Measurements from ENCODE around the gene WDR31.
"Not testable (repeated sequence)": the region's sequence is repeated elsewhere in the genome, so short reads cannot be mapped to it uniquely, and the experiment has no call there.

The WDR31 gene

DNA sequence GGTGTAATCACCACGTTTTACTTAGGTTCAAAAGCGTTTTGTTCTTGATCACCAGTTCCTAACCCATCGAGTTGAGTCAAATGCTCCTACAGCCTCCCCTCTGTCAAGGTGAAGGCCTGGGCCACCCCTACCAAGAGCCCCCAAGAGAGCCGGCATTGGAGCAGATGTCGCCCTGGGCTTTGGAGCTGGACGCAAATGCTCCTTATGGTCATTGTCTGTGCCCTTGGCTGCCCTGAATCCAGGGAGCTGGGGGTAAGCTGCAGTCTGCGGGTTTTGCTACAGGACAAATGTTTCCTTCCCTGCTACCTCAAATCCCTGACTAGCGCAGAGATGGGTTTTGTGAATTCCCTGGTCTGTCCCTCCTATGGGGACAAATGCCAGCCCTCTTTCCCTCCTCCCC lies 41.8 kb downstream of the WDR31 start:
- DNase-seq (ENCODE audit: low read depth): no peak

DNA sequence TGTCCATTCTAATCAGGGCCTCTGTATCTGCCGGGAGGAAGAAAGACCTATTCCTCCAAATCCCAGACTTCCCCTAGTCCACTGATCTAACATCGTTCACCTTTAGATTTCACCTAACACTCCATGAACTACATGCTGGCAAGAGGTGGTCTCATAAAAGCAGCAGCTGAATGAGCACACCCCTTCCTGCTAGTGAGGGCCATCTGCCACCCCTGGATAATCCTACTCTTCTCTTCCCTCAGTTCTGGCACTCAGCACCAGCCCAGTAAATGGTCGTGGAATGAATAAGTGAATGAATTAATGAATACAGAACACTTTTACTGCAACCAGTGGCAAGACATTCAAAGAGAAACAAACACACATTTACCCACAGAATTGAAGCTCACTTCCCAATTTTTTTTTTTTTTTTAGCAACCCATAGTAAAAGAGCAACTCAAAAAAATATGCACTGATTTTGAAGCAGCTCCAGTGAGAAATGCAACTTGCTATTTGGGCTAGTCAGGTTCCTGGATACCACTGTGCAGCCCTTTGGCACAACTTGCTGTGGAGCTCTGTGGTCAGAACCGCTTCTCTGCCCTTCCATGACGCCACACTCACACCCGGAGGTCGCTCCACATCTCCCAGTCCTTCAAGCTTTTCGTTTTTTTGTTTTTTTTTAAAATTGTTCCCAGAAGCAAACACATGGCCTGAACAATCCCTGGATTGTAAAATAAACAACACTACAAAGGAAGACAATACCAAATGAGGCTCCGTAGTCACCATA lies 43.1 kb downstream of the WDR31 start:
- DNase-seq (ENCODE audit: low read depth): no peak

DNA sequence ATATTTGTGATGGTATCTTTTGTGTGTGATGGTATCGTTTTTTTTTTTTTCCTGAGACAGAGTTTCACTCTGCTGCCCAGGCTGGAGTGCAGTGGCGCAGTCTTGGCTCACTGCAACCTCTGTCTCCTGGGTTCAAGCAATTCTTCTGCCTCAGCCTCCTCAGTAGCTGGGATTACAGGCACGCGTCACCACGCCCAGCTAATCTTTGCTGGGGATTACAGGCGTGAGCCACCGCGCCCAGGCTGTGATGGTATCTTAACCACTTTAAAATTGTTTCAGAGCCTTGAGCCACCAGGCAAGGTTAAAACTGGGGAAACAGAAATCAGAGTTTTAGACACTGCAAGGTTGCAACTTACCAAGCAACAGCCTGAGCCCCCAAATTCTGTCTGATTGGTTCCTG lies 43.8 kb downstream of the WDR31 start:
- DNase-seq (ENCODE audit: low read depth): not testable (repeated sequence)

DNA sequence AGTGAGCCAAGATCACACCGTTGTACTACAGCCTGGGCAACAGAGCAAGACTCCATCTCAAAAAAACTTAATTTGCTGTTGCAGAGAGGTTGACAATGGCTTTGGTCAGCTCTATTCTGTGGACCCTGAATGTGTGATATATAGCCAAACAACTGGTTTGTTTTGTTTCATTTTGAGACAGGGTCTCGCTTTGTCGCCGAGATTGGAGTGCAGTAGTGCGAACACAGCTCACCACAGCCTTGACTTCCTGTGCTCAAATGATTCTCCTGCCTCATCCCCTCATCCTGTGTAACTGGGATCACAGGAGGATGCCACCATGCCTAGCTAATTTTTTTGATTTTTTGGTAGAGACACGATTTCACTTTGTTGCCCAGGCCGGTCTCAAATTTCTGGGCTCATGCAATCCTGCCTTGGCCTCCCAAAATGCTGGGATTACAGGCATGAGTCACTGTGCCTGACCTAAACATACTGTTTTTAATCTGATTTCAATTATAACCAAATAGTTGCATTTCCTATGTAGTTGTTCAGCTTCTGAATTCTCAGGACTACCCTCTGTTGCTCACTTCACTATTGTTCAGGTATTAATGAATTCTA lies 46.7 kb downstream of the WDR31 start:
- DNase-seq (ENCODE audit: low read depth): no peak

DNA sequence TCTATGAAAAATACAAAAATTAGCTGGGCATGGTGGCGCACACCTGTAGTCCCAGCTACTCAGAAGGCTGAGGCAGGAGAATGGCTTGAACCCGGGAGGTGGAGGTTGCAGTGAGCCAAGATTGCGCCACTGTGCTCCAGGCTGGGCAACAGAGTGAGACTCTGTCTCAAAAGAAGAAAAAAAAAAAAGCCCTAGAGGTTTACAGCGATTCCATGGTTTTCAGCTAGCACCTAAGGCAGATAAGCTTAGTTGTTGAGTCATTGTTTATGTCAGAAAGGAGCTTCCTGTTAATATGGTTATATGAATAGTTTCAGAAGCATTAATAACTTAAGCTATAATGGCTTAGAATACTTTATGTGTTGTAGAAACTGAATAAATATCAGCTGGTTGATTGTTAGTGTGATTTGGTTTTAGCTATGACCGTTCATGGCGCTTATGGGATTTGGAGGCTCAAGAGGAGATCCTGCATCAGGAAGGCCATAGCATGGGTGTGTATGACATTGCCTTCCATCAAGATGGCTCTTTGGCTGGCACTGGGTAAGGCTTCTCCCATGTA lies 49.9 kb downstream of the WDR31 start:
- no peak for DNase-seq (ENCODE audit: low read depth)

DNA sequence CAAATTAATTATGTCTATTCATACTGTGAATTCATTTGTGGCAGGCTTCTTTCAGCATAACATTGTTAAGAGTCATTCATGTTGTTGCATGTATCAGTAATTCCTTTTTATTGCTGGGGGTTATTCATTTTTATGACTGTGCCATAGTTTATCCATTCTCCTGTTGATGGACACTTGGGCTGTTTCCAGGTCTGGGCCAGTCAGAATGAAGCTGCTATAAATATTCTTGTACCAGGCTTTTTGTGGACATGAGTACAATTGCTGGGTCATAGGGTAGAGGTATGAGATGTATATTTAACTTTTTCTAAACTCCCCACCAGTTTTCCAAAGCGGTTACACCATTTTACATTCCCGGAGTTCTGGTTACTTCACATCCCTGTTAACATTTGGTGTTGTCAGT lies 51.0 kb downstream of the WDR31 start:
- no peak for DNase-seq (ENCODE audit: low read depth)

DNA sequence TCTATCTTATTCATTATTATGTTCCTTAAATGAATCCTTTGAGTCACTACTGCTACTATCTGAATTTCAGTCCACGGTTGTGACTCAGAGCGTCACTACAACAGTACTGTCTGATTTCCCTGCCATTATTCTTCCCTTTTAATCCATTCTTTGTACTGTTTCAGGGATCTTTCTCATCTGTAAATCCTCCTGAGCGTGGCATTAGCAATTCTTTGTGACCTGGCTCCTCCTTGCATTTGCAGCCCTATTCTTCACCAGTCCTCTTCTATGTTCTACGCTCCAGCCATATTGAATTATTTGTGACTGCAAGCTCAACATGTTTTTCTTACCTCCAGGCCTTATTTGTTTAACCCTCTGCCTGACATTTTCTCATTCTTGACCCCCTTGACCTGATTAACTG lies 58.7 kb downstream of the WDR31 start:
- DNase-seq (ENCODE audit: low read depth): no peak

DNA sequence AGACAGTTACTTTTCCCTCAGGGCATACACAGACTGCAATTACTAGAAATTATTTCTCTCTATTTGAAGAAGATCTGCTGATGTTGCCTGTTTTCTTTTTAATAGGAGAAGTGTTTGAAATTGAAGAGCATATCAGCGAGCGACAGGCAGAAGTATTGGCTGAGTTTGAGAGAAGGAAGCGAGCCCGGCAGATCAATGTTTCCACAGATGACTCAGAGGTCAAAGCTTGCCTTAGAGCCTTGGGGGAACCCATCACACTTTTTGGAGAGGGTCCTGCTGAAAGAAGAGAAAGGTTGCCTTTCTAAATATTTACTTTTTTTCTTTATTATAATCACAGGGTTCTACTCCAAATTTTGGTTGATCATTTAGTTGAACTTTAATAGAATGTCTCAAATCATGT lies 61.2 kb downstream of the WDR31 start:
- DNase-seq (ENCODE audit: low read depth): no peak

DNA sequence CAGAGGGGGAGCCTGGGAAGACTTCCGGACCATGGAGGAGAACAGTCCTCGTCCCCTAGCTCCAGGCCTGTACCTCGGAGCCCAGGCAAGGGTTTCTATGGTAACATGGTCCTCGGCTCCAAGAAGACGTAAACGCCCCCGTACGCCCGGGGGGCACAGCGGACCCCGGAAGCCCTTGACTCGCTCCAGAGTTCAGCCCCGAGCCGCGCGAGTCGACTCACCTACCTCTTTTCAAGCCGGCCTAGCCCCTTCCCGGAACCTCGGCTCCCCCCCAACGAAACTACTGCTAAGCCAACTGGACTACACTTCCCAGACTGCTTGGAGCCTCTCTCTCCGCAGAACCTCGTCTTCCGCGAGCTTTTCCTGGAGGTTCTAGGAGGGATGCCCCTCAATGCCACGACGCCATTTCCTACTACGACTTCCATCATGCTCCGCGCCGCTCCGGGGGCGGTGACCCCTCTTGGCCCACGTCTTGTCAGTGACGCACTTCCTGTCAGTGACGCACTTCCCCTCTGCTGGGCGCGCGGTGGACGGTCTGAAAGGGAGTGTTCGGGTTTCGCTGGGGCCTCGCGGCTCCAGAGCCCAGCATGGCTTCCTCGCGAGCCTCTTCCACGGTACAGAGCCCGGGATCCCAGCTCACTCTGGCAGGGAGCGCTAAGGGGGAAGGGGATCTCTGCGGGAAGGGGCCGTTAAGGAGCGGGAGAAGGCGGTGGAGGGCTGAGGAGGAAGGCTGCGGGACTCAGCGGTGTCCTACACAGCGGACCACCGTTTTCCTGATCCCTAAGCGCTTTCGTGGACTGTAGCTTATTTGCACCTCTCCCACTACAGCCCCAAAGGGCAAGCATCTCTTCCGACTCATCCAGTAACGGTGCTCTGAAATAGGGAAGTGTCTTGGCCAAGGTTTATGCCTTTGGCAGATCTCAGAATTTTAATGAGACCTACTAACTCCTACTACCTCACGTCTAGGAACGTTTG lies 64.6 kb downstream of the WDR31 start, which contains the start of the genes CDC26 and PRPF4:
CDC26 (minus strand) TSS at position 416 of the 975 bp plus-strand sequence. CDS start 3,065 bp downstream, outside the sequence.
PRPF4 (plus strand) TSS at position 502 of the 975 bp plus-strand sequence; CDS start at position 588, 86 bp downstream.
- peak; percentile 93 for DNase-seq (ENCODE audit: low read depth)

DNA sequence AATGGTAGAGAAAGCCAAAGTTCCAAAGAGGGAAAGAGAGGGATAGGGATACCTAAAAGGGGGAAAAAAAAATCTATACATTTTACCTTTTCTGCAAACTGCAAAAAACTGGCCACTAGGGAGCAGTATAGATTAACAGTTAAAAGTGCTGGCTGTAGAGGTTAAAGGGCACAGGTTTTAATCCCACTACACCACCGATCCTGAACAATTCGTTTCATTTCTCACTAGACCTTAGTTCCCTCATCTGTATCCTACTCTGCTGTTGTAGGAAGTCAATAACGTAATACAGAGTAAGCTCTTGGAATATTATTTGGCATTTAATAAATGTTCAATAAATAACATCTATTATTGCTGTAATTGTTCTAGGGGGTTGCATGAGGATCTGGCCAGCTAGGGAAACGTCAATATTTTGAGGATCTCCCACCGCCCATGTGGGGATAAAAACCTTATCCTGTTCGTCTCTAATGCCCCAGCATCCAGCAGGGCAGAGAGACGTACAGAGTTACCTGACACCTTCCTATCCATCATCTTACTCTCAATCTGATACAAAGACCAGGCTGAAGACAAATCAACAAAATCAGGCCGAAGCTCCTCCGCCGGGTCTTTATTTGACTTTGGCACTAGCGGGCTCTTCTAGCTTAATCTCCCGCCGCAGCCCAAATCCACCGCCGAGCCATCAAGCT lies 65.5 kb downstream of the WDR31 start:
- peak; percentile 0 for DNase-seq (ENCODE audit: low read depth)

DNA sequence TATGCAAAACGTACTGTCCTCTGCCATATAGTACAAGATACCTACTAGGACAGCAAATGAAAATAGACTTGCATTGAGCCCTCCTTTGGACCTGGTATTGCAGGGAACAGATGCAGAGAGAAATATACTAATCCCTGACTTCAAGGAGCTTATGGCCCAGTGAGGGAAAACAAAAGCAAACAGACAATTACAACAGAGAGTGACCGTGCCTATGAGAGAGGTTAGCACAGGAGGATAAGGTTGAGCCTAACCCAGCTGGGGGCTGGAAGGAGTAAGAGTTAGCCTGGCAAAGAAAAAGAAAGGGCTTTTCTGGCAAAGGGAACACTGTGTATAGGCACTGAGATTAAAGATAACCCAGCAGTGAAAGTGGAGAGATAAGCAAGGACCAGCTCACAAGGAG lies 70.2 kb downstream of the WDR31 start:
- DNase-seq (ENCODE audit: low read depth): no peak

DNA sequence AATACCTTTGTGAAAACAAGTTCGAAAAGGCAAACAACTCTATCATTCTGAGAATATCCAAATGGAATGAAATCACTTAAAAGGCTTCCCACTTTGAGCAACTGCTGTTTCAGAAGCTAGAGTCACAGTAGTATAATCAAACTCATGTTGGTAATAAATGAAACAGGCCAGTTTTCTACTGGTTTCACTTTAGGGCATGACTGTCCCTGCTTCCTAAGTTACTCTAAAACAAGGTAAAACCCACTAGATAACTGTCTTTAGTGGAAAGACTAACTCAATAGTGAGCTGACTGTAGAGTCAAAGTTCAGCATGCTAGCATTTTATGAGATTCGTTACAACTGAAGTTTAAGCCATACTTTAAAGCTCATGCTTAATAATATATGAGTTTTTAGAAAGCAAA lies 70.7 kb downstream of the WDR31 start:
- DNase-seq (ENCODE audit: low read depth): no peak

DNA sequence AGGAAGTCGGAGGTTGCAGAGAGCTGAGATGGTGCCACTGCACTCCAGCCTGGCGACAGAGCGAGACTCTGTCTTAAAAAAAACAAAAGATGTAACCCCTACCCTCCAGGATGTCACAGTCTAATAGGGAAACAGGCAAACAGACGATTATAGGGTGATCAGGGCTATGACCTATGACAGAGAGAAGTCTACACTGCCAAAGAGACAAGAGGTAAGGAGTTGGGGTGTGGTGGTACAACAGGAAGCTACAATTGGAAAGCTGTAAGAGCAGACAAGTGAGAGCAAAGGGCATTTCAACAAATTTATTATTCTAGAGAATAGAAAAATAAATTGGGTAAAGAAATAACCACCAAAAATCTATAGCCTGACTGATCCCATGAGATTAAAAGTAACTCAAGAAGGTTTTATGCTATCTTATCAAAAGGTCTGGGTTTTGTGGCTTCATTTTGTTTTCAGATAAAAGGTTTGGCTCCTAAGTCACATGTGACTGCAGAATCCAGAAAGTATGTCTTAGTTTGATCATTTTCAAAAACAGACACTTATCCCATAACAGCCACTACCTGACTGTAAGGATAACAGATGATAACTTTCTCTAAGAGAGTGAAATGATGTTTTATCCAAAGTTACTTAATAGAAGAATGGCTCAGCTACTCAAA lies 72.0 kb downstream of the WDR31 start:
- DNase-seq (ENCODE audit: low read depth): no peak

DNA sequence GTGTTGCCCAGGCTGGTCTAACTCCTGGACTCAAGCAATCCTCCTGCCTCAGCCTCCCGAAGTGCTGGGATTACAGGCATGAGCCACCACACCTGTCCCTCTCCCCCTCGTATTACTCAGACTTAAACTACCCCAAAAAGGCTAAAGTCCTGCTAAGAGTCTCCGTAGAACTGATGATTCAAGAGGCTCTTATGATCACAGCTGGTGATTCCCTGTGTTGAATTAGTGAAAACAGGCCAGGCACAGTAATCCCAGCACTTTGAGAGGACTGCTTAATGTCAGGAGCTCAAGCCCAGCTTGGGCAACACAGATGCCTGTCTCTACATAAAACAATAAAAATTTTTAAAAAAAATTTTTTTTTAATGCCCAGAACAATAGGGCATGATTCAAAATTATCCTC lies 73.9 kb downstream of the WDR31 start:
- no peak for DNase-seq (ENCODE audit: low read depth)
